ENCODE data around the gene NCLN.
"Not testable (repeated sequence)": the region's sequence is repeated elsewhere in the genome, so short reads cannot be mapped to it uniquely, and the experiment has no call there.

NCLN gene

DNA sequence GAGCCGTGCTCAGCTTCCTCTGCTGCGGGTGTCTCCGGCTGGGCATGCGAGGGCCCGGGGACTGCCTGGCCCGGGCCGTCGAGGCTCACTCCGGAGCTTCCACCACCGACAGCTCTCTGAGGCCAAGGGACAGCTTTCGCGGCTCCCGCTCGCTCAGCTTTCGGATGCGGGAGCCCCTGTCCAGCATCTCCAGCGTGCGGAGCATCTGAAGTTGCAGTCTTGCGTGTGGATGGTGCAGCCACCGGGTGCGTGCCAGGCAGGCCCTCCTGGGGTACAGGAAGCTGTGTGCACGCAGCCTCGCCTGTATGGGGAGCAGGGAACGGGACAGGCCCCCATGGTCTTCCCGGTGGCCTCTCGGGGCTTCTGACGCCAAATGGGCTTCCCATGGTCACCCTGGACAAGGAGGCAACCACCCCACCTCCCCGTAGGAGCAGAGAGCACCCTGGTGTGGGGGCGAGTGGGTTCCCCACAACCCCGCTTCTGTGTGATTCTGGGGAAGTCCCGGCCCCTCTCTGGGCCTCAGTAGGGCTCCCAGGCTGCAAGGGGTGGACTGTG is 5.9 kb upstream of the NCLN start:
- no peak for DNase-seq

DNA sequence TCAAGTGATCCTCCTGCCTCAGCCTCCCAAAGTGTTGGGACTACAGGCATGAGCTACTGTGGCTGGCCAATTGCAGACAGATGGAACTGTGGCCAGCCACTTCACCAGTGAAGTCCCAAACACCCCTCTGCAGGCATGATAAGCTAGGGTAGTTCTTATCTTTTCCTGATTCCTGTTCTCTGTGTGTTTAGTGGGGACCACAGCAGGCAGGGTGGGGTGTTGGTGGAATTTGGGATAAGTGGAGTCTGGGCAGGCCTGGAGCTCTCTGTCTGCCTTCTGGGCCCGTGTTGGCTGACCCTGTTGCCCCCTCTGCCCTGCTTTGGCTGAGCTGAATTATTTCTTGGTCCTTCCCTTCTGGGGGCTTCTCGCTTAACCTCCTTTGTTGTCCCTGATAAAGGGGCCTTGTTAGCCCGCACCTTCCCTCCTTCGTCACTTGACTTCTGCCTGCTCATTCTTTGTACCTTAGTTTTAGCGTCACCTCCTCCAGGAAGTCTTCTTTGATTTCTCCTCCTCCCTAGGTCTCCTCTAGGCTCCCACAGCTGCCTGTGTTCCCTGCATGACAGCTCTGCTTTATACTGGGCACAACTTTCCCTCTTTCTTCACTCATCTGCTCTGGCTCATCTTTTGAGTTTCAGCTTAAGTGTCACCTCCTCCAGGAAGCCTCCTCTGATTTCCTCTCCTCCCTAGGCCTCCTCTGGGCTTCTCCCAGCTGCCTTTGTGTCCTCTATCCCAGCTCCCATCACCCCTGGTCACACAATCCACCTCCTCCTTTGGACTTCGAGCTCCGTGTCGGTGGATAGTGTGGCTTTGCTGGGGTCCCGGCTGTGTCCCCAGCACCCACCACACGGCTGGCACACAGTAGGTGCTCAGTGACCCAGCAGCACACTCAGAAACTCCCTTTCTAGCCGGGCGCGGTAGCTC is 1.7 kb upstream of the NCLN start:
- DNase-seq = no peak

- peak in 33 of 56 donors; percentile 46 to 94 (median 83) for DNase-seq
These were observed 776 bp upstream of the NCLN start for GRCh38 chr19:3184847-3185460.

- DNase-seq = peak in 1 of 56 donors; percentile 8
These were observed 494 bp downstream of the NCLN start for GRCh38 chr19:3186160-3186688.

DNA sequence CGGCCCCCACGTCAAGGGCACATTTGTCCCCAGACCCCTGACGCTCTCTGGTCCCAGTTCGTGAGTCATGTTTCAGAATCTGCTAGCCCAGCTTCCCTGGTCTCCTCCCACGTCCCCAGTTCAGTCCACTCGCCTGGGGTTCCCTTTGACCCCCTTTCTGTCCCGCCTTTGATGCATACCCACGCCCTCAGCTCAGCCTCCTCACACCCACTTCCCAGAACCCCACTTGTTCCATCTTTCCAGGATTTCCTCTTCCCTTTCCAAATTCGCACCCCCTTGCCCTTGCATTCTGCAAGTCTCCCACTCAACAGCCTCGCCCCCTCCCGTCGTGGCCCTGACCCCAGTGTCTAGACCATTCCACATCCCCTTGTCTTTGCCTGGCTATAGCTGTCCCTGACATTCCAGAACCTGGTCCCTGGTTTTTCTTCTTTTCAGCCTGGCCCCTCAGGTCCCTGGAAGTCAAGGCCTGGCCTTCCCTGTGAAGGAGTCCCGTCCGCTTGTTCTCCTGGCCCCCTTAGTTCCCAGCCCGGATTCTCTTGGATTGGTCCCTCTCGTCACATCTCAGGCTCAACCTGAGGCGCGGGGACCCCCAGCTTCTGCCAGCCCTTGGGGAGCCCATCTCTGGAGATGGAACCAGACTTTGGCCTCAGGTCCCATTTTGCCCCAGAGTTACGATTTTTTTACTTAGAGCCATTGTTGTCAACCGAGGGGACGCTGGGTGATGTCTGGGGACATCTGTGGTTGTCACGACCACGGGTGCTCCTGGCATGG is 1.3 kb downstream of the NCLN start:
- DNase-seq = no peak

- DNase-seq = no peak
These were observed 2.2 kb downstream of the NCLN start for GRCh38 chr19:3187662-3188511.

GRCh38 chr19:3188627-3189596 is 3.2 kb downstream of the NCLN start:
- DNase-seq = no peak

GRCh38 chr19:3189702-3190469 is 4.2 kb downstream of the NCLN start:
- no peak for DNase-seq

DNA sequence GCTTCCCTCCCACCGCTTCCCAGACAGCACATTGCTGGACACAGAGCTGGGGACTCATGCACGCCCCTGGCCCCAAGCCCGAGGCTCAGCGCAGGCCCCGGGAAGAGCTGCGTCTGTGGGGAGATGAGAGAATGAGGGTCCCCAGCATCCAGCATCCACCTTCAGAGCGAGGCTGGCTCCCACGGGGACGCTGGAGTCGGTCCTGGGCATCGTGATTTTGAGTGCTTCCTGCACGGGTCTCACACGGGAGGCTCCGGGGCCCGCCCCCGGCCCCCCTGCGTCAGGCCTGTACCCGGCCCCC is 4.7 kb downstream of the NCLN start:
- DNase-seq = no peak

GRCh38 chr19:3190921-3191805 is 5.4 kb downstream of the NCLN start:
- DNase-seq = no peak

DNA sequence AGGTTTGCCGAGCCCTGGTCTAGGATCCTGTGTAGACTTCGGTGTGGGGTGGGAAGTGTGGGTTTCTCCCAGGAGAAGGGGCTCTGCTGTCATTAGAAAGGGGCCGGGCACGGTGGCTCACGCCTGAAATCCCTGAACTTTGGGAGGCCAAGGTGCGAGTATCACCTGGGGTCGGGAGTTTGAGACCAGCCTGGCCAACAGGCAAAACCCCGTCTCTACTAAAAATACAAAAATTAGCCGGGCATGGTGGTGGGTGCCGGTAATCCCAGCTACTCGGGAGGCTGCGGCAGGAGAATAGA is 6.0 kb downstream of the NCLN start:
- DNase-seq = not testable (repeated sequence)

- no peak for DNase-seq
These were observed 6.5 kb downstream of the NCLN start for GRCh38 chr19:3192228-3192635.

- DNase-seq = no peak
These were observed 7.0 kb downstream of the NCLN start for GRCh38 chr19:3192684-3193083.

GRCh38 chr19:3193256-3194105 is 7.8 kb downstream of the NCLN start:
- DNase-seq = no peak

- DNase-seq = no peak
These were observed 8.7 kb downstream of the NCLN start for GRCh38 chr19:3194106-3195087.
